Measurements from ENCODE around the gene SNAP23.
"Not testable (repeated sequence)": the region's sequence is repeated elsewhere in the genome, so short reads cannot be mapped to it uniquely, and the experiment has no call there.

GRCh38 chr15:42556550-42557207 is 61.2 kb downstream of the SNAP23 start:
- not testable (repeated sequence) for TF ChIP-seq CTCF (IDR thresholded peaks at IDR 0.05 in 2 of 3, conservative IDR thresholded peaks at IDR 0.05 in 1 of 3; ENCODE audit: borderline replicate concordance in 1 of 3, insufficient read depth in 1 of 3, low read depth in 2 of 3, low read length in 2 of 3); YY1 (IDR thresholded peaks at IDR 0.05; ENCODE audit: extremely low read depth, insufficient replicate concordance, low read depth, low read length); POLR2A (IDR thresholded peaks at IDR 0.05; ENCODE audit: borderline replicate concordance, extremely low read depth, insufficient read depth, insufficient read length); EGR1 (IDR thresholded peaks at IDR 0.05; ENCODE audit: low read depth); RAD21 (IDR thresholded peaks at IDR 0.05; ENCODE audit: low read depth); JUND (IDR thresholded peaks at IDR 0.05)
